Measurements from ENCODE around the gene CYP2W1. TPM values are rescaled to one million over a fixed set of nuclear protein-coding genes. Genes with fewer than 3 reads are reported as not detected.

Gene CYP2W1
- polyA plus RNA-seq, 1 donor (not counting 4 experiments of a cell fraction or from before 2014, with no cell fraction given) = 0.05 TPM

DNA sequence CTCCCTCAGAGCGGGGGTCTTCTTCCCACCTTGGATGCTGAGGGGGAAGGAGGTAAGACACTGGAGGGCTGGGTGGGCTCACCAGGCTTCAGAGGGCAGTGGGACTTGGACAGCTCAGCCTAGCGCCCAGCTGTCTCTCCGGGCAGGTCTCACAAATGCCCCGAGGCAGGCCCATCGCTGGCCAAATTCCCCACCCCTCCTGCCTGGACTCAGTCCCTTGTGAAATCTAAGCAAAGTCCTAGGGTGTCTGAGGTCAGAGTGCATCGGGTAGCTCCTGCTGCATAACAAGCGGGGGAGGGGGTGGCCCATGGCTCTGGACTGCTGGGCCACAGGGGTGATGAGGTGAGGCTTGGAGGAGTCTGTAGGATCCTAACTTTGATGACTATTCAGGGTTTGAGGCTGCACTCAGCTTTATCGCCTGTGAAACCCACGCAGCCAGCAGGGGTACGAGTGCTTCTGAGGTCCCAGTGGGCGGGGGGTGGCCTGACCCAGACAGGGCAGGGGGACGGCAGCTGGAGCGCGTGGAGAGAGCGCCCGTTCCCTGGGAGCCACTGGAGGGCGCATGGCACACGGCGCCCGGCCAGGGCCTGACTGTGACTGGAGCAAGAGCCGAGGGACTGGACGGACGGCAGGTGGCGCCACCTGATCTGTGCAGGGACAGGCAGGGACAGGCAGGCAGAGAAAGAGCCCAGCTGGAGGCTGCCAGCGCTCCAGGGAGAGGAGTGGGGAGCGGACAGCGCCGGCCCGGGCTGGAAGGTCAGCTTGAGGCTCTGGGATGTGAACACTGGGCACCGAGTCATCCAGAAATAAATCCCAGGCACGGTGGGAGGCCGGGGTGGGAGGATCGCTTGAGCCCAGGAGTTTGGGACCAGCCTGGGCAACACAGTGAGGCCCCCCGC is 10.0 kb downstream of the CYP2W1 start:
- no peak for TF ChIP-seq EZH2 (IDR thresholded peaks at IDR 0.05; ENCODE audit: low read length)
- TF ChIP-seq, protein P1, sequence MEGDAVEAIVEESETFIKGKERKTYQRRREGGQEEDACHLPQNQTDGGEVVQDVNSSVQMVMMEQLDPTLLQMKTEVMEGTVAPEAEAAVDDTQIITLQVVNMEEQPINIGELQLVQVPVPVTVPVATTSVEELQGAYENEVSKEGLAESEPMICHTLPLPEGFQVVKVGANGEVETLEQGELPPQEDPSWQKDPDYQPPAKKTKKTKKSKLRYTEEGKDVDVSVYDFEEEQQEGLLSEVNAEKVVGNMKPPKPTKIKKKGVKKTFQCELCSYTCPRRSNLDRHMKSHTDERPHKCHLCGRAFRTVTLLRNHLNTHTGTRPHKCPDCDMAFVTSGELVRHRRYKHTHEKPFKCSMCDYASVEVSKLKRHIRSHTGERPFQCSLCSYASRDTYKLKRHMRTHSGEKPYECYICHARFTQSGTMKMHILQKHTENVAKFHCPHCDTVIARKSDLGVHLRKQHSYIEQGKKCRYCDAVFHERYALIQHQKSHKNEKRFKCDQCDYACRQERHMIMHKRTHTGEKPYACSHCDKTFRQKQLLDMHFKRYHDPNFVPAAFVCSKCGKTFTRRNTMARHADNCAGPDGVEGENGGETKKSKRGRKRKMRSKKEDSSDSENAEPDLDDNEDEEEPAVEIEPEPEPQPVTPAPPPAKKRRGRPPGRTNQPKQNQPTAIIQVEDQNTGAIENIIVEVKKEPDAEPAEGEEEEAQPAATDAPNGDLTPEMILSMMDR (optimal IDR thresholded peaks at IDR 0.05 in 1 of 3, IDR thresholded peaks at IDR 0.05 in 1 of 3, conservative IDR thresholded peaks at IDR 0.05 in 1 of 3; ENCODE audit: extremely low read depth in 1 of 3, insufficient read depth in 2 of 3, low read length in 3 of 3) = peak; percentile 97 to 100 (median 100)
- no peaks in the 10 kb centered on the region for H3K9me1 ChIP-seq (ENCODE audit: control insufficient read depth, extremely low read depth, insufficient read depth, low read length)
- no peak overlapping the region for H3K4me2 ChIP-seq (ENCODE audit: control insufficient read depth, extremely low read depth, insufficient read depth, low read depth, low read length)
- no peak overlapping the region for H3K27ac ChIP-seq (ENCODE audit: control insufficient read depth, insufficient read depth, low read length)
- no peaks in the 10 kb centered on the region for H3K79me2 ChIP-seq (ENCODE audit: control insufficient read depth, insufficient read depth, low read length)
- H3K27me3 ChIP-seq (ENCODE audit: control insufficient read depth, extremely low read depth, insufficient read depth, low read length) = peaks cover 18% of the 10 kb centered on the region
- H3K9me3 ChIP-seq (ENCODE audit: control insufficient read depth, low read depth, low read length) = no peaks in the 10 kb centered on the region
- H2AFZ ChIP-seq (ENCODE audit: control insufficient read depth, low read length) = no peak overlapping the region
- no peaks in the 10 kb centered on the region for H4K20me1 ChIP-seq (ENCODE audit: control insufficient read depth, extremely low read depth, insufficient read depth, low read length)
- H3K4me3 ChIP-seq (ENCODE audit: control insufficient read depth in 2 of 3, extremely low read depth in 1 of 3, insufficient read depth in 2 of 3, low read depth in 1 of 3, low read length in 3 of 3) = no peak overlapping the region
- peaks cover 2 to 3% of the 10 kb centered on the region in 2 experiments for H3K36me3 ChIP-seq (ENCODE audit: control insufficient read depth in 2 of 2, extremely low read depth in 1 of 2, insufficient read depth in 2 of 2, low read length in 2 of 2)
- peak; percentile 78 for FAIRE-seq
- DNase-seq (ENCODE audit: low read depth, low spot score) = peak; percentile 81
- H3K9ac ChIP-seq (ENCODE audit: control insufficient read depth, extremely low read depth, insufficient read depth, low read length) = no peak overlapping the region
- H3K4me1 ChIP-seq (ENCODE audit: control insufficient read depth, extremely low read depth, insufficient read depth, low read length) = no peaks in the 10 kb centered on the region
- dilution Hi-C loops (cut with MboI; ENCODE audit: extremely low pct_ligation_motif_present, low sequenced_read_pairs) = no loop called here

DNA sequence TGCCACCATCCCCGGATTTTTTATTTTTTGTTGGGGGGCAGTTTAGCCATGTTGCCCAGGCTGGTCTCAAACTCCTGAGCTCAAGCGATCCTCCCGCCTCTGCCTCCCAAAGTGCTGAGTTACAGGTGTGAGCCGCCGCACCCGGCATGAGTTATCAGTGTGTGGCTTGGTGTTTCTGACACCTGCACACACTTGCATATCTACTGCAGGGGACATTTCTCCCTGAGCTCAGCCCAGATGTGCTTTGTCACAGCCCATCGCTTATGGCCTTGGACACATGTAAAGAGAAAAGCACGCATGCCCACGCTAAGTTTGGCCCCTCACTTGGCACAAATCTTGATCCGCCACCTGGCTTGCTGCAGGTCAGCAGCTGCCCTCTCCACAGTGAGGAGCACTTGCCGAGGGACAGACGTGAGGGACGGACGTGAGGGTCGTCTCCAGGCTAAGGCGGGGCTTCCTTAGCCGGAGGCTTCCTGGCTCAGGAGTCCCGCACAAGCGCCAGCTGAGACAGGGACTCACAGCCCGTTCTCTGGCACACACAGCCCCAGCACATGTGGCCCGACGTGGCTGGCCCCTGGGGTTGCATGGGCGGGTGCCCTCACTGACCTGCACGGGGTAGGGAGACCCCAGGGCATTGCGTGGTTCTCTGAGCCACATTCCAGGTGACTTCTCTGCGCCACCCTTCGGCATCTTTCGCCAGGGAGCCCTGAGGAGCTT is 11.8 kb downstream of the CYP2W1 start:
- Histone ChIP-seq H3K9me1 (ENCODE audit: control insufficient read depth, extremely low read depth, insufficient read depth, low read length) (no peaks in the 10 kb centered on the region), H4K20me1 (ENCODE audit: control insufficient read depth, extremely low read depth, insufficient read depth, low read length) (no peaks in the 10 kb centered on the region), H3K79me2 (ENCODE audit: control insufficient read depth, insufficient read depth, low read length) (no peaks in the 10 kb centered on the region), H3K9ac (ENCODE audit: control insufficient read depth, extremely low read depth, insufficient read depth, low read length) (no peak overlapping the region), H2AFZ (ENCODE audit: control insufficient read depth, low read length) (no peak overlapping the region), H3K4me2 (ENCODE audit: control insufficient read depth, extremely low read depth, insufficient read depth, low read depth, low read length) (no peak overlapping the region), H3K9me3 (ENCODE audit: control insufficient read depth, low read depth, low read length) (no peaks in the 10 kb centered on the region), H3K36me3 (ENCODE audit: control insufficient read depth in 2 of 2, extremely low read depth in 1 of 2, insufficient read depth in 2 of 2, low read length in 2 of 2) (peaks cover 3 to 4% of the 10 kb centered on the region in 2 experiments), H3K27ac (ENCODE audit: control insufficient read depth, insufficient read depth, low read length) (no peak overlapping the region), H3K27me3 (ENCODE audit: control insufficient read depth, extremely low read depth, insufficient read depth, low read length) (peaks cover 18% of the 10 kb centered on the region), H3K4me3 (ENCODE audit: control insufficient read depth in 2 of 3, extremely low read depth in 1 of 3, insufficient read depth in 2 of 3, low read depth in 1 of 3, low read length in 3 of 3) (no peak overlapping the region), H3K4me1 (ENCODE audit: control insufficient read depth, extremely low read depth, insufficient read depth, low read length) (no peaks in the 10 kb centered on the region)
- FAIRE-seq (no peak), DNase-seq (ENCODE audit: low read depth, low spot score) (no peak)
- TF ChIP-seq, protein P1 (optimal IDR thresholded peaks at IDR 0.05 in 1 of 3, IDR thresholded peaks at IDR 0.05 in 1 of 3, conservative IDR thresholded peaks at IDR 0.05 in 1 of 3; ENCODE audit: extremely low read depth in 1 of 3, insufficient read depth in 2 of 3, low read length in 3 of 3) = no peak
- TF ChIP-seq EZH2 (IDR thresholded peaks at IDR 0.05; ENCODE audit: low read length) = no peak
- dilution Hi-C loops (cut with MboI; ENCODE audit: extremely low pct_ligation_motif_present, low sequenced_read_pairs) = no loop called here
